Measurements from ENCODE around the gene IFFO2. TPM values are rescaled to one million over a fixed set of nuclear protein-coding genes. Genes with fewer than 3 reads are reported as not detected.

IFFO2 gene
- total and polyA plus RNA-seq, 2 experiments from 2014 or later: 0.71 to 7.5 TPM

GRCh38 chr1:18885311-18886002 lies 71.0 kb downstream of the IFFO2 start:
- peaks cover 8% of the 10 kb centered on the region; the same call in 2 of the 3 replicates for H3K36me3 Mint-ChIP-seq (ENCODE audit: low read depth)
- H3K27ac ChIP-seq (ENCODE audit: low read depth): no peak overlapping the region
- no peak overlapping the region for H3K4me3 Mint-ChIP-seq
- H3K4me1 ChIP-seq (ENCODE audit: insufficient read depth): no peaks in the 10 kb centered on the region
- ATAC-seq: no peak
- no peak for TF ChIP-seq ZNF331 (CRISPR knock-in tag; IDR thresholded peaks at IDR 0.05; ENCODE audit: low read depth)
- TF ChIP-seq ZNF462 (CRISPR knock-in tag; IDR thresholded peaks at IDR 0.05): no peak
- no peak for TF ChIP-seq JUNB (IDR thresholded peaks at IDR 0.05; ENCODE audit: unreplicated experiment)
- TF ChIP-seq CREB1 (CRISPR knock-in tag; IDR thresholded peaks at IDR 0.05; ENCODE audit: low read depth): no peak
- no peak for TF ChIP-seq CTCF (conservative IDR thresholded peaks at IDR 0.05; ENCODE audit: low read depth in 2 of 2)
- TF ChIP-seq POLR2AphosphoS5 (IDR thresholded peaks at IDR 0.05; ENCODE audit: low read depth): no peak
- TF ChIP-seq REST (IDR thresholded peaks at IDR 0.05; ENCODE audit: unreplicated experiment): no peak
- TF ChIP-seq ZNF114 (CRISPR knock-in tag; IDR thresholded peaks at IDR 0.05): no peak
- TF ChIP-seq EZH2phosphoT487 (IDR thresholded peaks at IDR 0.05; ENCODE audit: unreplicated experiment): no peak
- DNase-seq (ENCODE audit: low spot score): no peak
- no peaks in the 10 kb centered on the region for H3K9me2 ChIP-seq (ENCODE audit: insufficient read depth)
- no peaks in the 10 kb centered on the region for H3K9me3 Mint-ChIP-seq
- no peaks in the 10 kb centered on the region for H3F3A ChIP-seq (replicated peaks; ENCODE audit: low read depth)
- no peak overlapping the region for H3K4me3 ChIP-seq
- H3K4me2 ChIP-seq: no peak overlapping the region
- no peaks in the 10 kb centered on the region for H3K79me2 ChIP-seq (replicated peaks; ENCODE audit: insufficient read depth)
- no peaks in the 10 kb centered on the region for H3K4me1 Mint-ChIP-seq
- H3K27ac Mint-ChIP-seq: no peak overlapping the region
- H2AFZ ChIP-seq: no peak overlapping the region
- H3K27me3 Mint-ChIP-seq (ENCODE audit: insufficient read depth, low read depth, poor library complexity): peaks cover 3% of the 10 kb centered on the region
- H4K20me1 ChIP-seq (replicated peaks; ENCODE audit: insufficient read depth): no peaks in the 10 kb centered on the region
- no peaks in the 10 kb centered on the region for H3K36me3 ChIP-seq (ENCODE audit: insufficient read depth)
- H3K27me3 ChIP-seq (ENCODE audit: insufficient read depth): no peaks in the 10 kb centered on the region
